Body of pancreas (tissue), 4 donors: ENCODE data around the gene MAP4K4.

ENCODE experiments used
- POLR2A ChIP-seq, 3 donors: fragments of 450-650 bp; IDR thresholded peaks; one replicate each; pipeline ENCODE4 v1.6.1; 2016; ENCODE audit warnings: antibody characterized with exemption in 3 of 3, mild to moderate bottlenecking in 2 of 3
- TF ChIP-seq, protein P1 (sequence below), 7 experiments: fragments of 450-650 bp in 4 of 7; fragments of 200-600 bp in 3 of 7; sonication (generic) in 3 of 7; IDR thresholded peaks; one replicate each; pipeline ENCODE4 v1.5.1; 2016 to 2019; ENCODE audit warnings: antibody characterized with exemption in 7 of 7

DNA sequence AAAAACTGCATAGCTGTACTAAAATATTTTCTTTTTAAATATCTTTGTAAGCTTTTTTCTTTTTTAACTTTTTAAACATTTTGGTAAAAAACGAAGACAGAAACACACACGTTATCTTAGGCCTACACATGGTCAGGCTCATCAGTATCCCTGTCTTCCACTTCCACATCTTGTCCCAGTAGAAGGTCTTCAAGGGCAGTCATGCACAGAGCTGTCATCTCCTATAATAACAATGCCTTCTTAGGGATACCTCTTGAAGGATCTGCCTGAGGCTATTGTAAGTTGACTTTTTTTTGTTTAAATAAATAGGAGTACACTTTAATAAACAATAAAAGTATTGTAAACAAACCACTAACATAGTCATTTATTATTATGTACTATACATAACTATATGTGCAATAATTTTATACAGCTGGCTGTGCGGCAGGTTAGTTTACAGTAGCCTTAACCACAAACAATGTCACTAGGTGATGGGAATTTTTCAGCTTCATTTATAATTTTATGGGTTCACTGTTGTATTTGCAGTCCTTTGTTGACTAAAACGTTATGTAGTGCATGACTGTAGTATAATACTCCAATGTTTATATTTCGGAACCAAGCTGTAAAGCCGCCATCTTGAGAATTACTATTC, 124.4 kb downstream of the MAP4K4 start:
- TF ChIP-seq, protein P1, sequence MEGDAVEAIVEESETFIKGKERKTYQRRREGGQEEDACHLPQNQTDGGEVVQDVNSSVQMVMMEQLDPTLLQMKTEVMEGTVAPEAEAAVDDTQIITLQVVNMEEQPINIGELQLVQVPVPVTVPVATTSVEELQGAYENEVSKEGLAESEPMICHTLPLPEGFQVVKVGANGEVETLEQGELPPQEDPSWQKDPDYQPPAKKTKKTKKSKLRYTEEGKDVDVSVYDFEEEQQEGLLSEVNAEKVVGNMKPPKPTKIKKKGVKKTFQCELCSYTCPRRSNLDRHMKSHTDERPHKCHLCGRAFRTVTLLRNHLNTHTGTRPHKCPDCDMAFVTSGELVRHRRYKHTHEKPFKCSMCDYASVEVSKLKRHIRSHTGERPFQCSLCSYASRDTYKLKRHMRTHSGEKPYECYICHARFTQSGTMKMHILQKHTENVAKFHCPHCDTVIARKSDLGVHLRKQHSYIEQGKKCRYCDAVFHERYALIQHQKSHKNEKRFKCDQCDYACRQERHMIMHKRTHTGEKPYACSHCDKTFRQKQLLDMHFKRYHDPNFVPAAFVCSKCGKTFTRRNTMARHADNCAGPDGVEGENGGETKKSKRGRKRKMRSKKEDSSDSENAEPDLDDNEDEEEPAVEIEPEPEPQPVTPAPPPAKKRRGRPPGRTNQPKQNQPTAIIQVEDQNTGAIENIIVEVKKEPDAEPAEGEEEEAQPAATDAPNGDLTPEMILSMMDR (IDR thresholded peaks at IDR 0.05): no peak
- TF ChIP-seq POLR2A (IDR thresholded peaks at IDR 0.05): no peak
